ENCODE results near the gene SFTPD. TPM values are rescaled to one million over a fixed set of nuclear protein-coding genes. Genes with fewer than 3 reads are reported as not detected.

Gene SFTPD
- total RNA-seq, 2 experiments from 2014 or later = not detected

DNA sequence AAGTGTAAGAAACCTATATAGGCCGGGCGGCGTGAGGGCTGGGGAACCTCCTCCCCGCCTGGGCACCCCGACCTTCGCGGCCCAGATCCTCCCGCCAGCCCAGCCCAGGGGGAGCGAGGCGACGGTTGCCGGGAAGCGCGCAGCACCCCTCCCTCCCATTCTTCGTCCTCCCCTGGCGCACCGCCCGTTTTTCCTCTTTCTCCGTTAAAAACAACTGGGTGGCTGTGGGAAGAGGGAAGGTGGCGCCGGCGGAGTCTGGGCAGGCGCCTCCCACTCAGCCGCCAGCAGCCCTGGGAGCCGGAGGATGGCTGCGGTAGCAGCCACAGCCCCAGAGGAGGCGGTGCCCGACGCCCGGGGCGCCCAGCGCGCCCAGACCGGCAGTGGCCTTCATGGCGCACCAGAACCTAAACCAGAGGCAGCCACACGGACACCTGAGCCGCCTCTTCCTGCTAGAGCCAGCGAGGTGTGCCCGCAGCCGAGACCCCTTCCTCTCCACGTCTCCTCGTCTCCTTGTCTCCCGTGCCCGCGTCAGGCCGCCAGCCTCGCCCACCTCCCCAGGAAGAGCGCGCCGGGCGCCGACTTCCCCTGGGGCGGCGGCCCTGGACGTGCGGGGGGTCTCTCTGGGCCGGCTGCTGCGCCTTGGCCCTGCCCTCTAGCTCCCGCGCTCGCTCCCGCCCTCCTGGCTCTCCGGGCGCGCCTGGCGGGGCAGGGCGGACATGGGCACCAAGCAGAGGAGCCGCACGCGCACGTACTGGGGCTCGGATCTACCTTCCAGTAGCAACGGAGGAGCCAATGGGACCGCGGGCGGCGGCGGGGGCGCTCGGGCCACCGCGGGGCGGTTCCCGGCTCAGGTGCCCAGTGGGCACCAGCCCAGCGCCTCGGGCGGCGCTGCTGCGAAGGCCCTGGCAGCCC lies 32.8 kb upstream of the SFTPD start:
- CTCF ChIA-PET = interaction anchor here (0.6 kb wide), 1 partner anchor 271 kb away, joined by 3 read pairs; no protein-coding TSS in a partner anchor
- peaks cover 2% of the 10 kb centered on the region for H3K9me3 Mint-ChIP-seq (ENCODE audit: low read depth)
- peaks cover 58% of the 10 kb centered on the region for H3K27me3 Mint-ChIP-seq
- H3K36me3 Mint-ChIP-seq (ENCODE audit: low read depth) = no peaks in the 10 kb centered on the region
- H3K4me3 Mint-ChIP-seq = peak overlapping the region; percentile 57
- intact Hi-C loops (cut with DNase I, micrococcal nuclease) = no loop called here
- DNase-seq = peak; percentile 62
- H3K4me1 Mint-ChIP-seq = peaks cover 24% of the 10 kb centered on the region
- ATAC-seq = peak; percentile 47
- no peak overlapping the region for H3K27ac Mint-ChIP-seq
- POLR2A ChIA-PET = no interaction called here

DNA sequence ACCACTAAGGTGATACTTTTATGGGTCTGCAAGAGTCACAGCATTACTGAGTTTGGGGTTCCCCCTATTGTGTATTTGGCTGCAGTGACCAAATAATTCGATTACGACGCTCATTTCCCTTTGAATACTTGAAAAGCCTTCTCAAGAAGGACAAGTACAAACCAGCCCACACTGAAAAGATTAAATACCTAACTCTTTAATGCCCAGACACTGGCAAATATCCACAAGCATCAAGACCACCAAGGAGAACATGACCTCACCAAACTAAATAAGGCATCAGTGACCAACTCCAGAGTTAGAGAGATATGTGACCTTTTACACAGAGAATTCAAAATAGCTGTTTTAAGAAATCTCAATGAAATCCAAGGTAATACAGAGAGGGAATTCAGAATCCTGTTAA lies 31.8 kb upstream of the SFTPD start:
- peaks cover 53% of the 10 kb centered on the region for H3K27me3 Mint-ChIP-seq
- CTCF ChIA-PET = interaction anchor here (0.9 kb wide), 1 partner anchor 10 kb away, joined by 3 read pairs; no protein-coding TSS in a partner anchor
- DNase-seq = no peak
- no peak overlapping the region for H3K4me3 Mint-ChIP-seq
- POLR2A ChIA-PET = no interaction called here
- ATAC-seq = no peak
- H3K9me3 Mint-ChIP-seq (ENCODE audit: low read depth) = peaks cover 2% of the 10 kb centered on the region
- intact Hi-C loops (cut with DNase I, micrococcal nuclease) = no loop called here
- no peak overlapping the region for H3K27ac Mint-ChIP-seq
- H3K4me1 Mint-ChIP-seq = peaks cover 18% of the 10 kb centered on the region
- no peaks in the 10 kb centered on the region for H3K36me3 Mint-ChIP-seq (ENCODE audit: low read depth)

DNA sequence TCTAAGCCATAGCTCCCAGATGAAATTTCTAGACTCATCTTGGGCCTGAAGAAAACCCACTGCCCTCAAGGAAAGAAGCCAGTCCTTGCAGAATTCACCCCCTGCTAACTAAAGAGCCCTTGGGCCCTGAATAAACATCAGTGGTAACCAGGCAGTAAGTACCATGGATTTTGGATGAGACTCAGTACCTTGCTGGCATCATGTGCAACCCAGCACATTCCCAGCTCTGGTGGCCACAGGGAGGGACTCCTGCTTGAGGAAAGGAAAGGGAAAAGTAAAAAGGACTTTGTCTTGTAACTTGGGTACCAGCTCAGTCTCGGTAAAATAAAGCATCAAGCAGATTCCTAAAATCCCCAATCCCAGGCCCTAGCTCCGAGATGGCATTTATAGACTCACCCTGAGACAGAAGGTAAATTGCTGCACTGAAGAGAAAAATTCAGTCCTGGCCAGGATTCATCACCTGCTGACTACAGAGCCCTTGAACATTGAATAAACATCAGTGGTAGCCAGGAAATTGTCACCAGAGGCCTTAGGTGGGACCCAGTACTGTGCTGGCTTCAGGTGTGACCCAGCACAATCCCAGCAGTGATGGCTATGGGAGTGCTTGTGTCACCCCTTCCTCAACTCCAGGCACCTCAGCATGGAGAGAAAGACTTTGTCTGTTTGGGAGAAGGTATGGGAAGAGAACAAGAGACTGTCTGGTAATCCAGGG lies 31.2 kb upstream of the SFTPD start:
- Mint-ChIP-seq H3K9me3 (ENCODE audit: low read depth) (peaks cover 2% of the 10 kb centered on the region), H3K27me3 (peaks cover 53% of the 10 kb centered on the region), H3K27ac (no peak overlapping the region), H3K36me3 (ENCODE audit: low read depth) (no peaks in the 10 kb centered on the region), H3K4me3 (no peak overlapping the region), H3K4me1 (peaks cover 13% of the 10 kb centered on the region)
- DNase-seq (no peak), ATAC-seq (no peak)
- intact Hi-C loops (cut with DNase I, micrococcal nuclease) = no loop called here
- ChIA-PET CTCF (interaction anchor here (0.9 kb wide), 1 partner anchor 10 kb away, joined by 3 read pairs; no protein-coding TSS in a partner anchor), POLR2A (no interaction called here)

DNA sequence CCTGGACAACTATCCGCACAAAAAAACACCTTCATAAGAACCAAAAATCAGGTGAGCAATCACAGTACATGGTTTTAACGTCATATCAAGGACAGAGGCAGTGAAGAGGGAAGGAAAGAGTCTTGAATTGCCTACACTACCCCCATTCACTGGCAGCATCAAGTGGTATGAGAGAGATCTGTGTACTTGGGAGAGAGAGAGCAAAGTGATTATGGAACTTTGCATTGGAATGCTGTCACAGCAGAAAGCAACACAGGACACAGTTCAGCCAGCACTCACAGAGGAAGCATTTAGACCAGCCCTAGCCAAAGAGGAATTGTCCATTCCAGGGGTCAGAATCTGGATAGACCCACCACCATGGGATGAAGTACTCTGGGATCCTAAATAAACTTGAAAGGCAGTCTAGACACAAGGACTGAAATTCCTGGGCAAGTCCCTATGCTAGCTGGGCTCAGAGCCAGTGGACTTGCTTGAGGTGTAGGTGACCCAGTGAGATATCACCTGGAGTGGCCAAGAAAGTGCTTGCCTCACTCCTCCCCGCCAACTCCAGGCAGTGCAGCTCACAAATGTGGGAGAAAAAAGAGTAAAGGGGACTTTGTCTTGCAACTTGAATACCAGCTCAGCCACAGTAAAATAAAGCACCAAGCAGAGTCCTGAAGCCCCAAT lies 30.5 kb upstream of the SFTPD start:
- Mint-ChIP-seq H3K4me1 (peaks cover 6% of the 10 kb centered on the region), H3K27me3 (peaks cover 53% of the 10 kb centered on the region), H3K4me3 (no peak overlapping the region), H3K9me3 (ENCODE audit: low read depth) (peaks cover 2% of the 10 kb centered on the region), H3K36me3 (ENCODE audit: low read depth) (no peaks in the 10 kb centered on the region), H3K27ac (no peak overlapping the region)
- intact Hi-C loops (cut with DNase I, micrococcal nuclease) = no loop called here
- ChIA-PET CTCF (interaction anchor here (0.9 kb wide), 1 partner anchor 9 kb away, joined by 3 read pairs; no protein-coding TSS in a partner anchor), POLR2A (no interaction called here)
- ATAC-seq = no peak
- no peak for DNase-seq

DNA sequence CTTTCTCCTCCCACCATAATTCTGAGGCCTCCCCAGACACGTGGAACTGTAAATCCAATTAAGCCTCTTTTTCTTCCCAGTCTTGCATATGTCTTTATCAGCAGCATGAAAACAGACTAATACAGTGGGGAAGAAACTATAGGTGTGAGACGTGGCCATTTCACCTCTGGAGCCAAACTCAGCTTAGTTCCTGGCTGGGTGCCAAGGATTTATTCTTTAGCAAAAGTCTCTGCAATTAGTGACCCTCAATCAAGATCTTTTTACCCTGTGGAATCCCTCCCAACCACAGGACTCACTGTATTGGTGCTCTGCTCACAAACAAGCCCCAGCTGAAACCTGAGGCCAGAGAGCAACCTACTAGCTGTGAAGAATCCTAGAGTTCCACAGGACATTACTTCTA lies 28.1 kb upstream of the SFTPD start:
- H3K36me3 Mint-ChIP-seq (ENCODE audit: low read depth) = no peaks in the 10 kb centered on the region
- intact Hi-C loops (cut with DNase I, micrococcal nuclease) = no loop called here
- CTCF ChIA-PET = no interaction called here
- H3K9me3 Mint-ChIP-seq (ENCODE audit: low read depth) = peaks cover 2% of the 10 kb centered on the region
- H3K4me3 Mint-ChIP-seq = no peak overlapping the region
- peaks cover 52% of the 10 kb centered on the region for H3K27me3 Mint-ChIP-seq
- peaks cover 3% of the 10 kb centered on the region for H3K4me1 Mint-ChIP-seq
- no peak overlapping the region for H3K27ac Mint-ChIP-seq
- no peak for DNase-seq
- no peak for ATAC-seq
- POLR2A ChIA-PET = no interaction called here

DNA sequence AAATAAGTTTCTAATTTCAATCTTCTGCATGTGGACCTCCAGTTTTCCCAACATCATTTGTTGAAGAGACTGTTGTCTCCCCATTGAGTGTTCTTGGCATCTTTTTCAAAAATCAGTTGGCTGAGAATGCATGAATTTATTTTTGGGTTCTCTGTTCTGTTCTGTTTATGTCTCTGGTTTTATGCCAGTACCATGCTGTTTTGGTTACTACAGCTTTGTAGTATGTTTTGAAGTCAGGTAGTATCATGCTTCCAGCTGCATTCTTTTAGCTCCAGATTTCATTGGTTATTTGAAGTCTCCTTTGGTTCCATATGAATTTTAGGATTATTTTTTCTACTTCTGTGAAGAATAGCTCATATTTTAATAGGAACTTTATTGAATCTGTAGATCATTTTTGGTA lies 21.2 kb upstream of the SFTPD start:
- DNase-seq (no peak), ATAC-seq (no peak)
- Mint-ChIP-seq H3K9me3 (ENCODE audit: low read depth) (peaks cover 7% of the 10 kb centered on the region), H3K36me3 (ENCODE audit: low read depth) (no peaks in the 10 kb centered on the region), H3K27ac (no peak overlapping the region), H3K4me3 (no peak overlapping the region), H3K27me3 (peaks cover 25% of the 10 kb centered on the region), H3K4me1 (no peaks in the 10 kb centered on the region)
- intact Hi-C loops (cut with DNase I, micrococcal nuclease) = no loop called here
- CTCF ChIA-PET = interaction anchor here (1.0 kb wide), 1 partner anchor 10 kb away, joined by 3 read pairs; no protein-coding TSS in a partner anchor
- POLR2A ChIA-PET = no interaction called here

DNA sequence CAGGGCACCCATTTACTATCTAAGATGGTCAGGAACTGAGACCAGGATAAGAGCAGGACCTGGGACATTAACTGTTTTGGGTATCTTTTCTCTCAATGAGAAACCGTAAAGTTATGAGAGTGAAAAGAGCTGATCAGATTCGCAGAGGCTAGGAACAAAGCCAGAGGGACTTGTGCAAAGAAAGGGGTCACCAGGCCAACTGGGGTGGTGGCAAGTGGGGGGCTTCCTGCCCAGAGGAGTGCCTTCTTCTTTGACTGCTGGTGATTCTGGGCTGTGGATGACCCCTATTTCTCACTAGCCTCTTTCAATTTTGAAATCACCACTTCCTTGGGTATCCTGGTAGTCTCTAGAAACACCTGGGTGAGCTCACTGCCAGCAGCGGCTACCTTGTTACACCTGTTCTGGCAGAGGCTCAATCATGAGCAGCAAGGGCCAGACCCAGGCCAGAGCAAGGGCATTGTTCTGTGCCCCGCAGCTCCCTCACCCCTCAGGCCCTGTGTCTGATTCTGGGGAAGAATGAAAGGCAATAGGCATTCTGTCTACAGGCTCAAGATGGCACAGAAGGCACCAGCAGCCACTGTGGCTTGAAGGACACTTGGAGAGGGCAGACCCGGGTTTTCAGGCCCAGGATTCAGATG lies 999 bp downstream of the SFTPD start:
- no peak overlapping the region for H3K27ac Mint-ChIP-seq
- H3K4me3 Mint-ChIP-seq = no peak overlapping the region
- POLR2A ChIA-PET = interaction anchor here (0.6 kb wide), 1 partner anchor 13 kb away, joined by 4 read pairs; no protein-coding TSS in a partner anchor
- peaks cover 5% of the 10 kb centered on the region for H3K9me3 Mint-ChIP-seq (ENCODE audit: low read depth)
- ATAC-seq (no peak), DNase-seq (no peak)
- CTCF ChIA-PET = interaction anchor here (0.6 to 1.1 kb wide), 2 partner anchors 11 to 44 kb away, joined by 3 read pairs; no protein-coding TSS in a partner anchor
- intact Hi-C loops (cut with DNase I, micrococcal nuclease) = no loop called here
- peaks cover 5% of the 10 kb centered on the region for H3K27me3 Mint-ChIP-seq
- no peaks in the 10 kb centered on the region for H3K36me3 Mint-ChIP-seq (ENCODE audit: low read depth)
- H3K4me1 Mint-ChIP-seq = no peaks in the 10 kb centered on the region

DNA sequence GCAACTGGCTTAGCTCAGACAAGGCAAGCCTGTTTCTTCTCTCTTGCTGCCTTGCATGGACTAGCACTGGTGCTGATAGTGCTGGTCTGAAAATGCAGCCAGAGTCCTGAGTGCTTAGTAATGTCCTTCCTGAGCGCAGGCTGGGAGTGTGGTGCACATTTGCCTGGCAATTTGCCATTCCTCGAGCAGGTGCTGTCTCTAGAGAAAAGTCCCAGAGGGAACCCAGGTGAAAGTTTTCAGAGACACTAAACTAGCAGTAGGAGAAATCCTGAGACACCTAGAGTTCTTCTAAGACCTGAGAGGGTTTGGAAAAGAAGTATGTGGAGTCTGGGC lies 1.9 kb downstream of the SFTPD start:
- ChIA-PET POLR2A (no interaction called here), CTCF (no interaction called here)
- H3K27ac Mint-ChIP-seq = no peak overlapping the region
- ATAC-seq = no peak
- DNase-seq = no peak
- H3K4me3 Mint-ChIP-seq = no peak overlapping the region
- no peaks in the 10 kb centered on the region for H3K4me1 Mint-ChIP-seq
- peaks cover 5% of the 10 kb centered on the region for H3K9me3 Mint-ChIP-seq (ENCODE audit: low read depth)
- H3K27me3 Mint-ChIP-seq = peaks cover 5% of the 10 kb centered on the region
- no peaks in the 10 kb centered on the region for H3K36me3 Mint-ChIP-seq (ENCODE audit: low read depth)
- intact Hi-C loops (cut with DNase I, micrococcal nuclease) = no loop called here

DNA sequence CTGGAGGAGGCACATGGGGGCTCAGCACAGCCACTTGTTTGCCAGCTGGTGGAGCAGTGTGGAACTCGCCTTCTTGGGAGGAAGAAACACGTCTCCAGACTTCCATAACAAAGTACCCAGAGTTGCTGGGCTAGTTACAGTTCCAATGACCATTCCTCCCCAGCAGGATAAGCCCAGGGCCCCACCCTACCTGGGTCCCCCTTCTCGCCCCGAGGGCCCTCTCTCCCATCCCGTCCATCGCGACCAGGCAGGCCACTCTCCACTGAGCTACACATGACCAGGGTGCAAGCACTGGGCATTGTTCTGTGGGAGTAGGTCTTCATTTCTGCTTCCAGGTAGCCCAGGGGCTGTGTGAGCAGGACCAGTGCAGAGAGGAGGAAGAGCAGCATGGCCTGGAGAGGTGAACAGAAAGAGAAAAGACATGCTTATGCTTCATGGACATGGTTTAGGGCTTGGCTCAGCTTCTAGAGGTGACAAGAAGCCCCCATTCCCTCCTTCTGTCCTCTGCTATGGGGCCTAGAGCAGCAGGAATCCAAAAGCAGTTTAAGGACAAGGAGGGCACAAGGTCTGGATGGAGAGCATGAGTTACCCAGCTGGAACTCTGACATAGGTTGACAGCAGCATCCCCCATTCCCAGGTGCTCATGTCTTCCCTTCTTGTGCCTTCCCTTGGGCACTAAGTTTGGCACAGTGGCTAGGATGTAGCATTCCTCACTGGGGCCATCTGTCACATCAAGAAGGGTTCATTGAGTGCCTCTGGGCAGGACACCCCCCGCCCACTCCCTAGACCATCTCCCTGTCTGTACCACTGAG lies 2.4 kb downstream of the SFTPD start:
- ATAC-seq = no peak
- ChIA-PET CTCF (no interaction called here), POLR2A (no interaction called here)
- Mint-ChIP-seq H3K36me3 (ENCODE audit: low read depth) (no peaks in the 10 kb centered on the region), H3K4me1 (no peaks in the 10 kb centered on the region), H3K9me3 (ENCODE audit: low read depth) (peaks cover 5% of the 10 kb centered on the region), H3K4me3 (no peak overlapping the region), H3K27ac (no peak overlapping the region), H3K27me3 (peaks cover 5% of the 10 kb centered on the region)
- intact Hi-C loops (cut with DNase I, micrococcal nuclease) = no loop called here
- DNase-seq = no peak

DNA sequence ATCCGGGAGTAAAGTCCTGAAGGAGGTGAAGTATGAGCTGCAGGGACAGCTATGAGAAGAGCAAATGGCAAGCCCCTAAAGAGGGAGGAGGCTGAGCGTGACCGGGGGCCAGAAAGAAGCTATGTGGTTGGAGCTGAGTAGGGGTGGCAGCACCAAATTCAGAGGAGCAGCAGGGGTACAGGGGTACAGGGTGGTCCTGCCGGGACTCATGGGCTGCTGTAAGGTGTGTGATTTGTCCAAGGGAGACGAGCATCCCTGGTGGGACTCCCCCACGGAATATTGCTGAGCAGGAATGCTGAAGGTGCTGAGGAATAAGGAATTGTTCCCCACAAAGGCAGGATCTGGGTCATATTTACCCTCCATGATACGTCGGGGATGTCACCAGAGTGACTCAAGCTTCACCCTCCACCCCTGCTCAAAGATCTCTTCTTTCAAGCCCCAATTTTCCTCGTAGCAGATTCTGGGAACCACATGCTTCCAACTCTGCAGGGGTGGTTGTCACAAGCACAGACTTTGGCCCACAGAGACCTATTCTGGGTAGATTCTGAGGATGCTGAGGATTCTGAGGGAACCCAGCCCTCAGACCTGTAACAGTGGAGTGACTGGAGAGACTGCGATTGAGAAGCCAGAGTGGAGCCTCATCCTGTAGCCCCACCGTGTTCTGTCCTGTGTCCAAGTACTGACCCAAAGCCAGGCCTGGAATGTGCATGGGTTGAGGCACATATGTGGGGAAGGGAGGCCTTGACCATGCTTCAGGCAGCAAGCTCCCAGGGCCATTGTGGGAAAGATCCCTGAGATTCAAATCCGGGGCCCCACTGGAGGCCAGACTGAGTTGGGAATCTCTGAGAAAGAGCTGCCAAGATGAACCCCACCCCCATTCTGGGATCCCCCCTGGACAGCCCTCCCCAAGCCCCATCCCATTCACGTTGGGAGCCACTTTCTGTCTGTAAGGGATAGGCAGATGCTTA lies 4.2 kb downstream of the SFTPD start:
- no peaks in the 10 kb centered on the region for H3K4me1 Mint-ChIP-seq
- POLR2A ChIA-PET = no interaction called here

More for the DNA sequence above, 4.2 kb downstream of the SFTPD start:
- H3K9me3 Mint-ChIP-seq (ENCODE audit: low read depth) = no peaks in the 10 kb centered on the region
- DNase-seq = no peak
- ATAC-seq = no peak
- no peaks in the 10 kb centered on the region for H3K27me3 Mint-ChIP-seq
- CTCF ChIA-PET = interaction anchor here (0.5 kb wide), 1 partner anchor 114 kb away, joined by 3 read pairs; no protein-coding TSS in a partner anchor
- H3K36me3 Mint-ChIP-seq (ENCODE audit: low read depth) = no peaks in the 10 kb centered on the region
- intact Hi-C loops (cut with DNase I, micrococcal nuclease) = no loop called here
- no peak overlapping the region for H3K27ac Mint-ChIP-seq
- no peak overlapping the region for H3K4me3 Mint-ChIP-seq

All from activated CD4-positive, alpha-beta T cell treated with anti-CD3 and anti-CD28 coated beads for 36 hours (primary cell).